TTC549 (cell line): Measurements from ENCODE around the gene RSBN1.
"Not testable (repeated sequence)": the region's sequence is repeated elsewhere in the genome, so short reads cannot be mapped to it uniquely, and the experiment has no call there.

Source experiments
- FAIRE-seq: peaks from 2 replicates; lab custom pipeline; 2012; peaks lifted over from hg19 to GRCh38; lab: Jason Lieb, UNC

RSBN1 gene

GRCh38 chr1:113780374-113781146 is 31.7 kb downstream of the RSBN1 start:
- FAIRE-seq = no peak

- FAIRE-seq = no peak
Observed at GRCh38 chr1:113779542-113779941, 32.7 kb downstream of the RSBN1 start.

- no peak for FAIRE-seq
Observed at GRCh38 chr1:113777561-113777960, 34.7 kb downstream of the RSBN1 start.

GRCh38 chr1:113770031-113770430 is 42.2 kb downstream of the RSBN1 start:
- FAIRE-seq = no peak

- no peak for FAIRE-seq
Observed at GRCh38 chr1:113769601-113769970, 42.7 kb downstream of the RSBN1 start.

- FAIRE-seq = no peak
Observed at GRCh38 chr1:113768916-113769600, 43.2 kb downstream of the RSBN1 start.

GRCh38 chr1:113765306-113766230 is 46.7 kb downstream of the RSBN1 start:
- FAIRE-seq = no peak

- FAIRE-seq = no peak
Observed at GRCh38 chr1:113763661-113764060, 48.6 kb downstream of the RSBN1 start.

- FAIRE-seq = no peak
Observed at GRCh38 chr1:113761937-113762336, 50.3 kb downstream of the RSBN1 start.

- no peak for FAIRE-seq
Observed at GRCh38 chr1:113760102-113761080, 51.9 kb downstream of the RSBN1 start.

- FAIRE-seq = no peak
Observed at GRCh38 chr1:113759333-113760101, 52.8 kb downstream of the RSBN1 start, which contains the start of gene PHTF1. Gene PHTF1, minus strand, starts transcription at chr1:113759486. Its CDS starts 783 bp downstream, at chr1:113758703.

GRCh38 chr1:113758631-113759332 is 53.5 kb downstream of the RSBN1 start:
- FAIRE-seq = no peak

GRCh38 chr1:113756461-113756860 is 55.8 kb downstream of the RSBN1 start:
- no peak for FAIRE-seq

- FAIRE-seq = not testable (repeated sequence)
Observed at GRCh38 chr1:113753333-113753732, 58.9 kb downstream of the RSBN1 start.

GRCh38 chr1:113751516-113751915 is 60.8 kb downstream of the RSBN1 start:
- no peak for FAIRE-seq

GRCh38 chr1:113751114-113751513 is 61.2 kb downstream of the RSBN1 start:
- no peak for FAIRE-seq

GRCh38 chr1:113749402-113749801 is 62.9 kb downstream of the RSBN1 start:
- FAIRE-seq = no peak

GRCh38 chr1:113747376-113747775 is 64.9 kb downstream of the RSBN1 start:
- no peak for FAIRE-seq

- FAIRE-seq = no peak
Observed at GRCh38 chr1:113745425-113745824, 66.9 kb downstream of the RSBN1 start.

- FAIRE-seq = no peak
Observed at GRCh38 chr1:113744114-113744513, 68.2 kb downstream of the RSBN1 start.
